Central memory CD8-positive, alpha-beta T cell (primary cell): ENCODE measurements around the gene KIF16B.

Experiments used
- ATAC-seq: fragments of 150-1000 bp; cut with Tn5 transposase; replicated peaks from 2 replicates; pipeline ENCODE4 v1.10.0; 2022; ENCODE audit warnings: mild to moderate bottlenecking, moderate FRiP score, moderate number of reproducible peaks; ENCODE audit not compliant: poor library complexity, severe bottlenecking; ENCODE audit errors: extremely low read depth
- DNase-seq, 2 donors: peaks; one replicate each; pipeline ENCODE4 v3.0.0; 2021; ENCODE audit warnings: low spot score in 2 of 2
- H3K27ac Mint-ChIP-seq: one replicate; pipeline ENCODE4 v1.8.0; 2022; ENCODE audit warnings: low read depth, mild to moderate bottlenecking, moderate library complexity, mixed read lengths
- H3K27me3 Mint-ChIP-seq: one replicate; pipeline ENCODE4 v1.8.0; 2022; ENCODE audit warnings: mixed read lengths
- H3K36me3 Mint-ChIP-seq: one replicate; pipeline ENCODE4 v1.8.0; 2022; ENCODE audit warnings: mild to moderate bottlenecking, moderate library complexity, mixed read lengths; ENCODE audit not compliant: insufficient read depth
- H3K4me1 Mint-ChIP-seq: one replicate; pipeline ENCODE4 v1.8.0; 2022; ENCODE audit warnings: mixed read lengths
- H3K4me3 Mint-ChIP-seq: one replicate; pipeline ENCODE4 v1.8.0; 2022; ENCODE audit warnings: mild to moderate bottlenecking, moderate library complexity, mixed read lengths
- H3K9me3 Mint-ChIP-seq: one replicate; pipeline ENCODE4 v1.8.0; 2022; ENCODE audit warnings: mixed read lengths

Gene KIF16B

GRCh38 chr20:16400234-16400633 lies 173.0 kb downstream of the KIF16B start:
- H3K36me3 Mint-ChIP-seq: peaks cover 5% of the 10 kb centered on the region
- H3K4me3 Mint-ChIP-seq: no peak overlapping the region
- H3K9me3 Mint-ChIP-seq: no peaks in the 10 kb centered on the region
- no peak overlapping the region for H3K27ac Mint-ChIP-seq
- H3K4me1 Mint-ChIP-seq: no peaks in the 10 kb centered on the region
- H3K27me3 Mint-ChIP-seq: no peaks in the 10 kb centered on the region
- ATAC-seq (no peak), DNase-seq (no peak)

- Mint-ChIP-seq H3K9me3 (no peaks in the 10 kb centered on the region), H3K4me1 (no peaks in the 10 kb centered on the region), H3K27ac (no peak overlapping the region), H3K27me3 (no peaks in the 10 kb centered on the region), H3K36me3 (peaks cover 5% of the 10 kb centered on the region), H3K4me3 (no peak overlapping the region)
- no peak for DNase-seq
- no peak for ATAC-seq
Observed at GRCh38 chr20:16399801-16400200, 173.4 kb downstream of the KIF16B start.

- Mint-ChIP-seq H3K9me3 (no peaks in the 10 kb centered on the region), H3K27ac (no peak overlapping the region), H3K4me3 (no peak overlapping the region), H3K36me3 (peaks cover 3% of the 10 kb centered on the region), H3K27me3 (no peaks in the 10 kb centered on the region), H3K4me1 (no peaks in the 10 kb centered on the region)
- ATAC-seq: no peak
- DNase-seq: no peak
Observed at GRCh38 chr20:16397086-16397485, 176.2 kb downstream of the KIF16B start.

- DNase-seq: no peak
- no peak for ATAC-seq
- Mint-ChIP-seq H3K9me3 (no peaks in the 10 kb centered on the region), H3K36me3 (peaks cover 3% of the 10 kb centered on the region), H3K4me3 (no peak overlapping the region), H3K27me3 (no peaks in the 10 kb centered on the region), H3K4me1 (no peaks in the 10 kb centered on the region), H3K27ac (no peak overlapping the region)
Observed at GRCh38 chr20:16395366-16395765, 177.9 kb downstream of the KIF16B start.

- Mint-ChIP-seq H3K27ac (no peak overlapping the region), H3K27me3 (no peaks in the 10 kb centered on the region), H3K36me3 (peaks cover 3% of the 10 kb centered on the region), H3K4me3 (no peak overlapping the region), H3K9me3 (no peaks in the 10 kb centered on the region), H3K4me1 (no peaks in the 10 kb centered on the region)
- ATAC-seq (no peak), DNase-seq (no peak)
Observed at GRCh38 chr20:16394784-16395183, 178.5 kb downstream of the KIF16B start.

GRCh38 chr20:16393836-16394235 lies 179.4 kb downstream of the KIF16B start:
- no peak for ATAC-seq
- no peaks in the 10 kb centered on the region for H3K27me3 Mint-ChIP-seq
- H3K9me3 Mint-ChIP-seq: no peaks in the 10 kb centered on the region
- no peak overlapping the region for H3K27ac Mint-ChIP-seq
- H3K4me3 Mint-ChIP-seq: no peak overlapping the region
- DNase-seq: no peak
- no peaks in the 10 kb centered on the region for H3K4me1 Mint-ChIP-seq
- H3K36me3 Mint-ChIP-seq: peaks cover 3% of the 10 kb centered on the region

- Mint-ChIP-seq H3K27me3 (no peaks in the 10 kb centered on the region), H3K4me3 (no peak overlapping the region), H3K36me3 (peaks cover 3% of the 10 kb centered on the region), H3K27ac (no peak overlapping the region), H3K4me1 (no peaks in the 10 kb centered on the region), H3K9me3 (no peaks in the 10 kb centered on the region)
- ATAC-seq (no peak), DNase-seq (no peak)
Observed at GRCh38 chr20:16393297-16393696, 180.0 kb downstream of the KIF16B start.

GRCh38 chr20:16392346-16392745 lies 180.9 kb downstream of the KIF16B start:
- Mint-ChIP-seq H3K36me3 (peaks cover 3% of the 10 kb centered on the region), H3K27ac (no peak overlapping the region), H3K27me3 (no peaks in the 10 kb centered on the region), H3K4me3 (no peak overlapping the region), H3K4me1 (no peaks in the 10 kb centered on the region), H3K9me3 (no peaks in the 10 kb centered on the region)
- DNase-seq (no peak), ATAC-seq (no peak)

- Mint-ChIP-seq H3K4me3 (no peak overlapping the region), H3K9me3 (no peaks in the 10 kb centered on the region), H3K27me3 (no peaks in the 10 kb centered on the region), H3K36me3 (peaks cover 3% of the 10 kb centered on the region), H3K27ac (no peak overlapping the region), H3K4me1 (no peaks in the 10 kb centered on the region)
- DNase-seq (no peak), ATAC-seq (no peak)
Observed at GRCh38 chr20:16390991-16391390, 182.3 kb downstream of the KIF16B start.

GRCh38 chr20:16388731-16389130 lies 184.5 kb downstream of the KIF16B start:
- ATAC-seq: no peak
- Mint-ChIP-seq H3K4me1 (no peaks in the 10 kb centered on the region), H3K27ac (no peak overlapping the region), H3K4me3 (no peak overlapping the region), H3K27me3 (no peaks in the 10 kb centered on the region), H3K9me3 (no peaks in the 10 kb centered on the region), H3K36me3 (peaks cover 3% of the 10 kb centered on the region)
- no peak for DNase-seq

GRCh38 chr20:16387666-16388065 lies 185.6 kb downstream of the KIF16B start:
- H3K27ac Mint-ChIP-seq: no peak overlapping the region
- peaks cover 3% of the 10 kb centered on the region for H3K36me3 Mint-ChIP-seq
- no peak overlapping the region for H3K4me3 Mint-ChIP-seq
- no peaks in the 10 kb centered on the region for H3K9me3 Mint-ChIP-seq
- DNase-seq: no peak
- no peaks in the 10 kb centered on the region for H3K27me3 Mint-ChIP-seq
- no peaks in the 10 kb centered on the region for H3K4me1 Mint-ChIP-seq
- no peak for ATAC-seq

GRCh38 chr20:16385891-16386290 lies 187.4 kb downstream of the KIF16B start:
- no peak overlapping the region for H3K27ac Mint-ChIP-seq
- H3K9me3 Mint-ChIP-seq: no peaks in the 10 kb centered on the region
- H3K36me3 Mint-ChIP-seq: peaks cover 2% of the 10 kb centered on the region
- no peak overlapping the region for H3K4me3 Mint-ChIP-seq
- ATAC-seq: no peak
- H3K4me1 Mint-ChIP-seq: no peaks in the 10 kb centered on the region
- no peak for DNase-seq
- no peaks in the 10 kb centered on the region for H3K27me3 Mint-ChIP-seq

- Mint-ChIP-seq H3K4me1 (no peaks in the 10 kb centered on the region), H3K36me3 (no peaks in the 10 kb centered on the region), H3K4me3 (no peak overlapping the region), H3K27me3 (no peaks in the 10 kb centered on the region), H3K27ac (no peak overlapping the region), H3K9me3 (no peaks in the 10 kb centered on the region)
- ATAC-seq: no peak
- DNase-seq: no peak
Observed at GRCh38 chr20:16385462-16385861, 187.8 kb downstream of the KIF16B start.

- no peaks in the 10 kb centered on the region for H3K9me3 Mint-ChIP-seq
- H3K4me1 Mint-ChIP-seq: no peaks in the 10 kb centered on the region
- H3K36me3 Mint-ChIP-seq: peaks cover 6% of the 10 kb centered on the region
- no peaks in the 10 kb centered on the region for H3K27me3 Mint-ChIP-seq
- no peak for ATAC-seq
- DNase-seq: no peak
- no peak overlapping the region for H3K4me3 Mint-ChIP-seq
- H3K27ac Mint-ChIP-seq: no peak overlapping the region
Observed at GRCh38 chr20:16381444-16381843, 191.8 kb downstream of the KIF16B start.
